NCI-H748 treated with DMSO at 0.1 percent for 48 hours (cell line): ENCODE measurements around the gene PTPRM.

Experiments used
- DNase-seq: peaks from one replicate; lab custom pipeline; 2025; lab: John Stamatoyannopoulos, UW

PTPRM gene

GRCh38 chr18:8238507-8238906, 671.4 kb downstream of the PTPRM start:
- DNase-seq, result no peak

GRCh38 chr18:8241731-8242130, 674.6 kb downstream of the PTPRM start:
- DNase-seq, result no peak

GRCh38 chr18:8242151-8242696, 675.1 kb downstream of the PTPRM start:
- DNase-seq, result no peak

- peak; percentile 68 for DNase-seq
Measured at GRCh38 chr18:8247700-8248099, 680.6 kb downstream of the PTPRM start.

GRCh38 chr18:8248576-8248975, 681.5 kb downstream of the PTPRM start:
- no peak for DNase-seq

- DNase-seq, result no peak
Measured at GRCh38 chr18:8249811-8250210, 682.7 kb downstream of the PTPRM start.

GRCh38 chr18:8252371-8252770, 685.3 kb downstream of the PTPRM start:
- DNase-seq, result no peak

GRCh38 chr18:8253944-8254343, 686.8 kb downstream of the PTPRM start:
- DNase-seq, result no peak

- DNase-seq, result no peak
Measured at GRCh38 chr18:8254654-8255053, 687.5 kb downstream of the PTPRM start.

GRCh38 chr18:8257851-8258434, 690.8 kb downstream of the PTPRM start:
- DNase-seq, result no peak

GRCh38 chr18:8260319-8260718, 693.2 kb downstream of the PTPRM start:
- DNase-seq, result no peak

GRCh38 chr18:8260827-8261226, 693.7 kb downstream of the PTPRM start:
- no peak for DNase-seq

GRCh38 chr18:8261651-8262091, 694.6 kb downstream of the PTPRM start:
- DNase-seq, result no peak

- DNase-seq, result no peak
Measured at GRCh38 chr18:8262221-8262620, 695.1 kb downstream of the PTPRM start.

- DNase-seq, result no peak
Measured at GRCh38 chr18:8264116-8264515, 697.0 kb downstream of the PTPRM start.

- no peak for DNase-seq
Measured at GRCh38 chr18:8264861-8265411, 697.8 kb downstream of the PTPRM start.

GRCh38 chr18:8272254-8272653, 705.1 kb downstream of the PTPRM start:
- DNase-seq, result no peak

- DNase-seq, result no peak
Measured at GRCh38 chr18:8274370-8274769, 707.3 kb downstream of the PTPRM start.

- DNase-seq, result no peak
Measured at GRCh38 chr18:8276406-8276805, 709.3 kb downstream of the PTPRM start.

GRCh38 chr18:8277270-8277669, 710.2 kb downstream of the PTPRM start:
- no peak for DNase-seq

- DNase-seq, result no peak
Measured at GRCh38 chr18:8279346-8279745, 712.2 kb downstream of the PTPRM start.

GRCh38 chr18:8279781-8280330, 712.7 kb downstream of the PTPRM start:
- no peak for DNase-seq

GRCh38 chr18:8283891-8284585, 716.9 kb downstream of the PTPRM start:
- no peak for DNase-seq
